Measurements from ENCODE around the gene SYNE3.
A peak's percentile ranks its signal among the peaks of the same experiment; 100 is the strongest.

The SYNE3 gene

DNA sequence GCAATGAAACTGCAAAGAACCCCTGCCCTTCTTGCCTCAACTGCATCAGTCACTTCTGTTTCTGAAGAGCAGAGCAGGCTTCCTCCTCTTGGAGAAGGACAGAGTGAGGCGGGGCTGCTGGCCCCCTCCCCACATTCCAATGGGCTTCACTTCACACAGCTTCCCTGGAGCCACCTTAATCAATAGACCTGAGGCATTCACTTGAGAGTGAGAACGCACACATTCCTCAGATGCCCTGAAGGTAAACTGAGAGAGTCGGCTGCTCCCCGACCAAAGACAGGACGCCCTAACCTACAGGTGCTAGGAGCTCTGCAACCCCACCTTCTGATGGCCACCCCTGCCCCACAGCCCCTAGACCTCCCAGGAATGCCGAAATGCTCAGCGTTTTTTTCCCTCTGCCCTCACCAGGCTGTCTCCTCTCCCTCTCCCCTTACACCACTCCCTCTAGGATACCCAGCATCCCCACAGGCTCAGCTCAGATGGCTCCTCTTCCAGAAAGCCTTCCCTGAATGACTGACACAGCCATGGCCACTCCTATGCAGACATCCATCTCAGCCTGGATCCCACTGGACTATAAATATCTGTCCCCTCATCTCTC, 31.1 kb downstream of the SYNE3 start:
- Histone ChIP-seq H3K9ac (ENCODE audit: insufficient read length, low read depth) (peak overlapping the region; percentile 21), H3K4me3 (ENCODE audit: insufficient read length, low read depth) (no peak overlapping the region), H3K9me3 (ENCODE audit: insufficient read depth, low read length) (no peaks in the 10 kb centered on the region), H3K27me3 (ENCODE audit: insufficient read depth, insufficient read length) (no peaks in the 10 kb centered on the region), H3K4me1 (ENCODE audit: insufficient read depth, insufficient read length) (peaks cover 29% of the 10 kb centered on the region), H3K36me3 (ENCODE audit: insufficient read depth, insufficient read length, low read length) (no peaks in the 10 kb centered on the region)
- DNase-seq (ENCODE audit: low read depth, low spot score) = peak; percentile 23
- TF ChIP-seq SUZ12 (IDR thresholded peaks at IDR 0.05; ENCODE audit: extremely low read depth, insufficient read depth, insufficient read length) (no peak), ZNF274 (IDR thresholded peaks at IDR 0.05; ENCODE audit: low read depth, low read length) (no peak), YY1 (IDR thresholded peaks at IDR 0.05; ENCODE audit: insufficient read depth, insufficient read length) (no peak)

DNA sequence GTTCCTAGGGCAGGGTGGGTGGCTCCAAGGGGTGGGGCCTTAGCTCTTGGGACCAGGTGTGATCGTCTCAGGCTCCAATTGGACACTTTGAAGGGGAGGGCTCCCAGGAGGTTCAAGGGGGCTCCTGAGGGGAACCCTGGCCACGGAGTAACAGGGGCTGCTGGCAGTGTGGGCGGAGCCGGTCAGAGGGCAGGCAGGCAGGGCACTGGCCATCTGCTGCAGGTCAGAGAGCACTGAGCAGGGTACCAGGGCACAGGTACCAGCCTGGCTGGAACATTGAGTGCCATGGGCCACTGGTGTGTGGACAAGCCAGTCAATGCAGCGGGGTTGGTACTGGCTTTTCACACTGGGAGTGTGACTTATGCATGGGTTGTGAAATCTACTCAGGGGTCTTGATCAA, 32.2 kb downstream of the SYNE3 start:
- TF ChIP-seq YY1 (IDR thresholded peaks at IDR 0.05; ENCODE audit: insufficient read depth, insufficient read length) = no peak
- TF ChIP-seq ZNF274 (IDR thresholded peaks at IDR 0.05; ENCODE audit: low read depth, low read length) = no peak
- no peak for TF ChIP-seq SUZ12 (IDR thresholded peaks at IDR 0.05; ENCODE audit: extremely low read depth, insufficient read depth, insufficient read length)
- Histone ChIP-seq H3K27me3 (ENCODE audit: insufficient read depth, insufficient read length) (no peaks in the 10 kb centered on the region), H3K9me3 (ENCODE audit: insufficient read depth, low read length) (no peaks in the 10 kb centered on the region), H3K4me3 (ENCODE audit: insufficient read length, low read depth) (no peak overlapping the region), H3K36me3 (ENCODE audit: insufficient read depth, insufficient read length, low read length) (no peaks in the 10 kb centered on the region), H3K4me1 (ENCODE audit: insufficient read depth, insufficient read length) (peaks cover 28% of the 10 kb centered on the region), H3K9ac (ENCODE audit: insufficient read length, low read depth) (no peak overlapping the region)
- no peak for DNase-seq (ENCODE audit: low read depth, low spot score)

DNA sequence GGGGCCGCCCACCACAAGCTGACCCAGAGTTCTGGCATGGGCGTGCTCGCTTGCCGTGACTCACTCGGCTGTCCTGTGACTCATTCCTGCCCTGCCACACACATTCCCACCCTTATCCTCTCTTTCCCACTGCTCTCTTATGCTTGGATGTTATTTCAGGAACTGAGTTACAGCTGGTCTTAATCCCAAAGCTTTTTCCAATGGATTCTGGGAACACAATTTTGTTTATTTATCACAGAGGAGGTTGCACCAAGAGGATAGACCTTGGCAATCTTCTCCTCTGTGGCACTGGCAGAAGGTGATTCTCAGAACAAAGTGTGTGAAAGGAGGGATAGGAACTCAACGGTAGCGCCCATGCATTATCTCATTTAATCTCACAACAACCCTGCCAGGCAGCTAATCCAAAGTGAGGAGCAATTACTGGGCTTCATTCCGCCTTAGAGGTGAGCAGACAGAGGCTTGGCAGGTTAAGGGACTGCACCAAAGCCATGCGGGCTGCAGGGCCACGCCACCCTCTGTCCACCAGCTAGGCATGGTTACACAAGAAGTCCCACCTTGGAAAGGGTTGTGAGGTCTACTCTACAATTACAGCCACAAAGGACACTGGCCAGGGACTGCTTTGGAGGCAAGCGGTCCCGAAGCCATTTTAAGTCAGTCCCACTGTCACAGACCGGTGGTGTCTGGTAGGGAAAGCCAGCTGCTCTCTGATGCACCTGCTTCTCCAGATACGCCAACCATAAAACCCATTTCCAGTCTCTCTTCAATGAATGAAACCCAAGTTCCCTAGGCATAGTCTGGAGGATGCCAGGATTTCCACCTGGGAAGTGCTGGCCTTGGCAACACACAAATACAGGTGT, 32.9 kb downstream of the SYNE3 start:
- Histone ChIP-seq H3K4me3 (ENCODE audit: insufficient read length, low read depth) (no peak overlapping the region), H3K9ac (ENCODE audit: insufficient read length, low read depth) (peak overlapping the region; percentile 4), H3K27me3 (ENCODE audit: insufficient read depth, insufficient read length) (no peaks in the 10 kb centered on the region), H3K36me3 (ENCODE audit: insufficient read depth, insufficient read length, low read length) (no peaks in the 10 kb centered on the region), H3K9me3 (ENCODE audit: insufficient read depth, low read length) (no peaks in the 10 kb centered on the region), H3K4me1 (ENCODE audit: insufficient read depth, insufficient read length) (peaks cover 23% of the 10 kb centered on the region)
- TF ChIP-seq ZNF274 (IDR thresholded peaks at IDR 0.05; ENCODE audit: low read depth, low read length) (no peak), SUZ12 (IDR thresholded peaks at IDR 0.05; ENCODE audit: extremely low read depth, insufficient read depth, insufficient read length) (no peak), YY1 (IDR thresholded peaks at IDR 0.05; ENCODE audit: insufficient read depth, insufficient read length) (no peak)
- DNase-seq (ENCODE audit: low read depth, low spot score) = no peak

DNA sequence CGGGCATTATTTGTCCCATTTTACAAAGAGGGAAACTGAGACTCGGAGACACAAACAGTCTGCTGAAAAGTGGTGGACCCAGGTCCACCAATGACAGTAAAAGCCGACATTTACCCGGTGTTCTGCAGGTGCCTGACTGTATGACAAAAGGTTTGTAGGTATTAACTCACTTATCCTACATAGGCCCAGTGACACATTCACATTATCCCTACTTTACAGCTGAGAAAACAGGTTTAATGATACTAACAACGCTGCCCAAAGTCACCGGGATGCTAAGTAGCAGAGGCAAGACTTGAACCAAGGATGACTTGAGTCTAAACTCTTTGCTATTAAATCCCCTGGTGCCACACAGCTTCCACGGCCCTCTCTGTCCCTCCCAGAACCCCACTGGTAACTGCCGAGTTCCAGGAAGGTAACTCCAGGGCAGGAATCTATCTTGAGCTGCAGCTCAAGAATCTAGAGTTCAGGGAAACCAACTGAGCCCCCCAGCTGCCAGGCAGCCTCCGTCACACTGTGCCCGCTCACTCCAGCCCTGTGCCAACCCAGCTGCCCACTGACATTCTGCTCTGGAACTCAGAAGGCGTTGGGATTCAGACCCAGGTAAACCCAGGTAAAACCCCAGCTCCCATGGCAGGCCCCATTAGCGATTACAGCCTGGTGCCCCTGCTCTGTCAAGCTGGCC, 33.7 kb downstream of the SYNE3 start:
- H3K36me3 ChIP-seq (ENCODE audit: insufficient read depth, insufficient read length, low read length) = no peaks in the 10 kb centered on the region
- H3K9me3 ChIP-seq (ENCODE audit: insufficient read depth, low read length) = no peaks in the 10 kb centered on the region
- H3K27me3 ChIP-seq (ENCODE audit: insufficient read depth, insufficient read length) = no peaks in the 10 kb centered on the region
- peak overlapping the region; percentile 4 for H3K9ac ChIP-seq (ENCODE audit: insufficient read length, low read depth)
- TF ChIP-seq ZNF274 (IDR thresholded peaks at IDR 0.05; ENCODE audit: low read depth, low read length) (no peak), SUZ12 (IDR thresholded peaks at IDR 0.05; ENCODE audit: extremely low read depth, insufficient read depth, insufficient read length) (no peak), YY1 (IDR thresholded peaks at IDR 0.05; ENCODE audit: insufficient read depth, insufficient read length) (no peak)
- DNase-seq (ENCODE audit: low read depth, low spot score) = no peak
- no peak overlapping the region for H3K4me3 ChIP-seq (ENCODE audit: insufficient read length, low read depth)
- peaks cover 23% of the 10 kb centered on the region for H3K4me1 ChIP-seq (ENCODE audit: insufficient read depth, insufficient read length)

DNA sequence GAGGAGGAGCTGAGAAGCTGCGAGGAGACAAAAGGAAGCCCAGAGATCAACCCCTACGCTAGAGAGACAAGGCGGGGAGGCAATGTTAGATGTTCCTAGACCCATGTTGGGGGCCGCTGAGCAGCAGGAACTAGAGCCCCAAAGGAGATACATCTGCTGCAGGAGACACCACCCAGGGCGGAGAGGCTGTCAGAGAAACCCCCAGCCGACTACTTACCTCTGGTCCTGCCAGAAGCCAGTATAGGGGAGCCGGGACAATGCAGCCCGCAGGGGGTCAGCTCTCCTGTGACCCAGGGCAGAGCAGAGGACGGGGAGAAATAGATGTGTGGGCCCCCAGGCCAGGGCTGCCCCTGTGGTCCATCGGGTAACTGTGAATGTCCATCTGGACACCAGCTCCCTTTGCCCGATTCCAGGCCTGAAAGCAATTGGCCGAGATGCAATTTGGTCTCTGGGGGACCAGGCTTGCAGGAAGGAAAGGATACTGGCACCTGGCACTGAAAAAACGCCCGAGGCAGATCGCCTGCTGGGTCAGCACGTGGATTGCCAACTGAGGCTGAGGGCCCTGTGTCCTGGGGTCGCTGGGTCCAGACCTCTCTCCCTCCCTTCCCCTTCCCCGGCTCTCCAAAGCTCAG, 34.9 kb downstream of the SYNE3 start:
- H3K9me3 ChIP-seq (ENCODE audit: insufficient read depth, low read length) = no peaks in the 10 kb centered on the region
- no peaks in the 10 kb centered on the region for H3K36me3 ChIP-seq (ENCODE audit: insufficient read depth, insufficient read length, low read length)
- no peak overlapping the region for H3K4me3 ChIP-seq (ENCODE audit: insufficient read length, low read depth)
- no peak overlapping the region for H3K9ac ChIP-seq (ENCODE audit: insufficient read length, low read depth)
- H3K27me3 ChIP-seq (ENCODE audit: insufficient read depth, insufficient read length) = no peaks in the 10 kb centered on the region
- peaks cover 23% of the 10 kb centered on the region for H3K4me1 ChIP-seq (ENCODE audit: insufficient read depth, insufficient read length)
- TF ChIP-seq SUZ12 (IDR thresholded peaks at IDR 0.05; ENCODE audit: extremely low read depth, insufficient read depth, insufficient read length) (no peak), ZNF274 (IDR thresholded peaks at IDR 0.05; ENCODE audit: low read depth, low read length) (no peak)
- no peak for DNase-seq (ENCODE audit: low read depth, low spot score)

DNA sequence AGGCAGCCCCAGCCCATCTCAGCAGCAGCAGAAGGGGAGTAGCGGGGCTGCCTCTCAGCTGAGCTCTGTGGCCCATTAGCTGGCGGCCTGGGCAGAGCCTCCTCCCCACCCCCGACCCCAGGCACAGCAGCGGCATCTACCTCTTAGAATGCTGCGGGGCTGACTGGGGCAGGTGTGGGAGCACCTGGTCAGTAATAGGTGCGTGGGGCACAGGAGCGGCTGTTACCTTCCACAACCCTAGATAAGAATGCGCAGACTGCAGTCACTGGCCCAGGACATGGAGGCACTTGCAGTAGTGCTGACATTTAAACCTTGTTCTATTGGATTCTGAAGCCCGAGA, 35.6 kb downstream of the SYNE3 start:
- Histone ChIP-seq H3K4me3 (ENCODE audit: insufficient read length, low read depth) (no peak overlapping the region), H3K9ac (ENCODE audit: insufficient read length, low read depth) (no peak overlapping the region), H3K9me3 (ENCODE audit: insufficient read depth, low read length) (no peaks in the 10 kb centered on the region), H3K27me3 (ENCODE audit: insufficient read depth, insufficient read length) (no peaks in the 10 kb centered on the region), H3K4me1 (ENCODE audit: insufficient read depth, insufficient read length) (peaks cover 22% of the 10 kb centered on the region), H3K36me3 (ENCODE audit: insufficient read depth, insufficient read length, low read length) (no peaks in the 10 kb centered on the region)
- no peak for DNase-seq (ENCODE audit: low read depth, low spot score)
- TF ChIP-seq SUZ12 (IDR thresholded peaks at IDR 0.05; ENCODE audit: extremely low read depth, insufficient read depth, insufficient read length) (no peak), YY1 (IDR thresholded peaks at IDR 0.05; ENCODE audit: insufficient read depth, insufficient read length) (no peak), ZNF274 (IDR thresholded peaks at IDR 0.05; ENCODE audit: low read depth, low read length) (no peak)
